Testis (tissue), 3 donors: ENCODE measurements around the gene RAPGEF5. TPM values are rescaled to one million over a fixed set of nuclear protein-coding genes. Genes with fewer than 3 reads are reported as not detected.

Experiments
- DNase-seq: peaks from one replicate; pipeline ENCODE4 v3.0.0-alpha.2; 2019
- H3K27ac ChIP-seq, 2 donors: fragments of 200-600 bp; sonication (generic); one replicate each; pipeline ENCODE4 v1.5.1; 2019
- H3K27me3 ChIP-seq: fragments of 200-600 bp; sonication (generic); one replicate; pipeline ENCODE4 v1.5.1; 2019
- H3K36me3 ChIP-seq: fragments of 200-600 bp; sonication (generic); one replicate; pipeline ENCODE4 v1.5.1; 2017; ENCODE audit warnings: low read depth; ENCODE audit errors: missing control alignments
- H3K4me1 ChIP-seq: fragments of 200-600 bp; sonication (generic); one replicate; pipeline ENCODE4 v1.5.1; 2019
- H3K4me3 ChIP-seq, 2 donors: fragments of 200-600 bp; sonication (generic); one replicate each; pipeline ENCODE4 v1.5.1; 2017 to 2019
- H3K9me3 ChIP-seq: fragments of 200-600 bp; sonication (generic); one replicate; pipeline ENCODE4 v1.5.1; 2017
- POLR2A ChIP-seq: fragments of 450-650 bp; IDR thresholded peaks from one replicate; pipeline ENCODE4 v1.6.1; 2017; ENCODE audit warnings: antibody characterized with exemption, mild to moderate bottlenecking, moderate library complexity
- WGBS, 2 donors: methylation state at CpG; one replicate each; pipeline ENCODE4 v1.1.5; 2018; 5-methylcytosine and 5-hydroxymethylcytosine counted together
- intact Hi-C: fragments of 100-400 bp; cut with DNase I; formaldehyde crosslinking; loops from one replicate; pipeline ENCODE4 v1.15.1; 2023; ENCODE audit warnings: low total_unique reads
- polyA plus RNA-seq: library from polyadenylated mRNA; stranded (reverse); fragments of 350-450 nt; fragmentation: Illumina TruSeq; extraction: RNeasy Lipid Tissue Mini Kit (QIAGEN cat#74804); gene quantifications from one replicate; pipeline ENCODE4 v1.2.3, GENCODE V29; 2014; ENCODE audit warnings: low read depth, low replicate concordance; ENCODE audit not compliant: insufficient read depth
- total RNA-seq, 2 donors: library from RNA; depleted of rRNA; stranded (reverse); fragments of >200 nt; gene quantifications; one replicate each; pipeline ENCODE4 v1.2.3, GENCODE V29; 2016
- TF ChIP-seq, protein P1 (sequence below), 3 experiments: fragments of 450-650 bp in 2 of 3; fragments of 200-600 bp in 1 of 3; sonication (generic) in 1 of 3; IDR thresholded peaks; one replicate each; pipeline ENCODE4 v1.5.1; 2016 to 2019; ENCODE audit warnings: antibody characterized with exemption in 3 of 3, mild to moderate bottlenecking in 2 of 3, moderate library complexity in 1 of 3

RAPGEF5 gene
- total and polyA plus RNA-seq, 3 donors from 2014 or later = 16.8 to 67.5 (median 63.8) TPM

DNA sequence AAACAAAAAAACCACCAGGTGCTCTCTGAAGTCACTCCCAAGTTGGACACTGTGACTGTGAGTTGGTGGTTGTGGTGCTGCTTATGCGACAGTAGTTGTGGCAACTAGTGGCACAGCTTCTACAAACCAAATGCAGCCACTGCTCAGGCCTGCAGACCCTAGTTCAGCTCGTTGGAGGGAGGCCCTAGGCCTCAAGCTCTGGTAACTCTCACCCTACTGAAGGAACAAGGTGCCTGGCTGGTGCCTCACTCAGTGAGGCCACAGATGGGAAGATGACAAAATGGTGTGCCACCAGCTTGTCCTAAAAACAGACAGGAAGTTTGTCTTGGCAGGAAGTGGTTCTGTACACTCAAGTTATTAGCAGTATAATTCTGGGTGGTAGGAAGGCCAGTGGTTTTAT is 45.3 kb upstream of the RAPGEF5 start:
- H3K4me1 ChIP-seq = no peaks in the 10 kb centered on the region
- no peaks in the 10 kb centered on the region for H3K9me3 ChIP-seq
- intact Hi-C loops = no loop called here
- no peak overlapping the region for H3K4me3 ChIP-seq
- H3K36me3 ChIP-seq = no peaks in the 10 kb centered on the region
- 76 to 79% methylated on average over 2 of the region's 2 CpGs for WGBS, 2 donors
- H3K27ac ChIP-seq = no peak overlapping the region
- no peak for DNase-seq
- no peaks in the 10 kb centered on the region for H3K27me3 ChIP-seq
- no peak for TF ChIP-seq POLR2A
- TF ChIP-seq, protein P1, sequence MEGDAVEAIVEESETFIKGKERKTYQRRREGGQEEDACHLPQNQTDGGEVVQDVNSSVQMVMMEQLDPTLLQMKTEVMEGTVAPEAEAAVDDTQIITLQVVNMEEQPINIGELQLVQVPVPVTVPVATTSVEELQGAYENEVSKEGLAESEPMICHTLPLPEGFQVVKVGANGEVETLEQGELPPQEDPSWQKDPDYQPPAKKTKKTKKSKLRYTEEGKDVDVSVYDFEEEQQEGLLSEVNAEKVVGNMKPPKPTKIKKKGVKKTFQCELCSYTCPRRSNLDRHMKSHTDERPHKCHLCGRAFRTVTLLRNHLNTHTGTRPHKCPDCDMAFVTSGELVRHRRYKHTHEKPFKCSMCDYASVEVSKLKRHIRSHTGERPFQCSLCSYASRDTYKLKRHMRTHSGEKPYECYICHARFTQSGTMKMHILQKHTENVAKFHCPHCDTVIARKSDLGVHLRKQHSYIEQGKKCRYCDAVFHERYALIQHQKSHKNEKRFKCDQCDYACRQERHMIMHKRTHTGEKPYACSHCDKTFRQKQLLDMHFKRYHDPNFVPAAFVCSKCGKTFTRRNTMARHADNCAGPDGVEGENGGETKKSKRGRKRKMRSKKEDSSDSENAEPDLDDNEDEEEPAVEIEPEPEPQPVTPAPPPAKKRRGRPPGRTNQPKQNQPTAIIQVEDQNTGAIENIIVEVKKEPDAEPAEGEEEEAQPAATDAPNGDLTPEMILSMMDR (IDR thresholded peaks at IDR 0.05) = no peak

DNA sequence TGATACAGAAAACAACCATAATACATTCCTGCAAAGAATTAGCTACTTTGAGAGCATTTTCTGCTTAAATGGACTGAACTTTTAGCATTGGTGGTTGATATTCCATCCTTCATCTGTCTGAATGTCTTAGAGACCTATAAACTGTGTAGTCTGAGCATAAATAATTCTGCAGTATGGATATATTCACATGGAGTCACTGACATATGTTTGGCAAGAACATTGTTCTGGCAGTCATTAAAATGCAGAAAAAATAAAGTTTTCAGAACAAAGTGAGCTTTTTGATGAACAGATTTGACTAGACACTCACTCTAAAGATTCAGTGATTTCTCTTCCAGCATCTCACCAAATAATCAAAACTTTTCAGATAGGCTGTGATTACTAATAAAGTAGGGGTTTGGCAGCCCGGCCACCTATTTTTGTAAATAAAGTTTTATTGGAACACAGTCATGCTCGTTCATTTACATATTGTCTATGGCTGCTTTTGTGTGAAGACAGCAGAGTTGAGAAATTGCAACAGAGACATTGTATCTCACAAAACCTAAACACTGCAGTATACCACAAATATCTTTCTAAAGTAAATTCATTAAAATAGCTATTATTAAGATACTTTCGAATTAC is 44.1 kb upstream of the RAPGEF5 start:
- 90 to 92% methylated on average over 3 of the region's 3 CpGs for WGBS, 2 donors
- Histone ChIP-seq H3K4me1 (no peaks in the 10 kb centered on the region), H3K27ac (no peak overlapping the region), H3K9me3 (no peaks in the 10 kb centered on the region), H3K36me3 (no peaks in the 10 kb centered on the region), H3K4me3 (no peak overlapping the region), H3K27me3 (no peaks in the 10 kb centered on the region)
- TF ChIP-seq, protein P1 (IDR thresholded peaks at IDR 0.05) = no peak
- TF ChIP-seq POLR2A = no peak
- intact Hi-C loops = no loop called here
- DNase-seq = no peak

DNA sequence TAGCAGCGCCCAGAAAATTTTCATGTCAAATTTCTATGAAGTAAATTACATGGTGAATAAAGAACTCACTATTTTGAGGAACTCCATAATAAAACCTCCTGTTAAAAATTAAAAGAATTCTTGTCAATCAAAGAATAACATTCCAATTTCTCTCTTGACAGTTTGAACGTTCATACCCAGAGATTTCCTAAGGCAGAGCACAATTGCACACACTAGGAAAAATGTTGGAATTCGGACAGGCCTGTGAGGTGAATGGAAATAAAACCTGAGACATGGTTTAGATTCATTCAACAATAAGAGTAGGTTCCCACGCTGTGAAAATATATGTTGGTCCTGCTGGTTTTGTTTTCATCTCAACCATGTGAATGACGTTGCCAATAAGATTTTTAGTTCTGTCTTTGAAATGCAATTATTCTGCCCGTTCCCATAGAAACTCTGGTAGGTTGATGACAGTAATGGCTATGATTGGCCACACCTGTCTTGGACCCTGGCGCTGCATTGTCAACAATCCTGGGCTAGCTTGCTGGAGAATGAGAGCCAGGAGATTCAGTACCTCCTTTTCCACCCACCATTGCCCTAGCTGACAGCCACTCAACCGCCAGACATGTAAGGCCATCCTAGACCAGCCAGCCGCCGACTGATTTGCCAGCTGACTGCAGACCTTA is 43.3 kb upstream of the RAPGEF5 start:
- no peak for DNase-seq
- Histone ChIP-seq H3K9me3 (no peaks in the 10 kb centered on the region), H3K27me3 (no peaks in the 10 kb centered on the region), H3K36me3 (no peaks in the 10 kb centered on the region), H3K27ac (no peak overlapping the region), H3K4me1 (no peaks in the 10 kb centered on the region), H3K4me3 (no peak overlapping the region)
- WGBS, 2 donors = 74 to 93% methylated on average over 10 of the region's 10 CpGs
- no peak for TF ChIP-seq POLR2A
- TF ChIP-seq, protein P1 (IDR thresholded peaks at IDR 0.05) = no peak
- intact Hi-C loops = no loop called here

- no peak for TF ChIP-seq POLR2A
- TF ChIP-seq, protein P1 (IDR thresholded peaks at IDR 0.05) = no peak
- Histone ChIP-seq H3K27me3 (no peaks in the 10 kb centered on the region), H3K9me3 (no peaks in the 10 kb centered on the region), H3K36me3 (no peaks in the 10 kb centered on the region), H3K27ac (no peak overlapping the region), H3K4me3 (no peak overlapping the region), H3K4me1 (no peaks in the 10 kb centered on the region)
- no peak for DNase-seq
- intact Hi-C loops = no loop called here
- WGBS, 2 donors = 89 to 91% methylated on average over 2 of the region's 2 CpGs
These were observed 42.6 kb upstream of the RAPGEF5 start for GRCh38 chr7:22399546-22399945.

DNA sequence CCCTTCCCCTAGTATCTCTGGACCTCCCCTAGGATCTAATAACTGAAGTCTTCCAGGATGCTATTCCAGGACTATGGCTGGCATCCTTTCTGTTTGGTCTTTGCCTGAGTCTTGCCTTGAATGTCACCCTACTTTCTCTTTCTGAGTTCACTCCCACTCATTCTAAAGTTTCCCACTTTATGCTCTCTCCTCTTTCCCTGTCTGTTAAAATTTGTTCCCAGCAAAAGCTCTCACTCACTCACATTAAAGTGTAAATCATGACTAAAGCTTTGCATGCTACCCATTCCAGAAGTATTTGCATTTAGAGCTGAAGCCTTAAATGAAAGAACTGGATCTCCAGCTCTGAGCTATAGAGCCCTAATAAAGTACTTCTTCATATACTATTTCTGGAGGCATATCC is 42.1 kb upstream of the RAPGEF5 start:
- Histone ChIP-seq H3K36me3 (no peaks in the 10 kb centered on the region), H3K27me3 (no peaks in the 10 kb centered on the region), H3K9me3 (no peaks in the 10 kb centered on the region), H3K4me1 (no peaks in the 10 kb centered on the region), H3K4me3 (no peak overlapping the region), H3K27ac (no peak overlapping the region)
- no peak for DNase-seq
- intact Hi-C loops = no loop called here
- TF ChIP-seq POLR2A = no peak
- TF ChIP-seq, protein P1 (IDR thresholded peaks at IDR 0.05) = no peak
